ENCODE measurements around the gene IRS2.

The IRS2 gene

DNA sequence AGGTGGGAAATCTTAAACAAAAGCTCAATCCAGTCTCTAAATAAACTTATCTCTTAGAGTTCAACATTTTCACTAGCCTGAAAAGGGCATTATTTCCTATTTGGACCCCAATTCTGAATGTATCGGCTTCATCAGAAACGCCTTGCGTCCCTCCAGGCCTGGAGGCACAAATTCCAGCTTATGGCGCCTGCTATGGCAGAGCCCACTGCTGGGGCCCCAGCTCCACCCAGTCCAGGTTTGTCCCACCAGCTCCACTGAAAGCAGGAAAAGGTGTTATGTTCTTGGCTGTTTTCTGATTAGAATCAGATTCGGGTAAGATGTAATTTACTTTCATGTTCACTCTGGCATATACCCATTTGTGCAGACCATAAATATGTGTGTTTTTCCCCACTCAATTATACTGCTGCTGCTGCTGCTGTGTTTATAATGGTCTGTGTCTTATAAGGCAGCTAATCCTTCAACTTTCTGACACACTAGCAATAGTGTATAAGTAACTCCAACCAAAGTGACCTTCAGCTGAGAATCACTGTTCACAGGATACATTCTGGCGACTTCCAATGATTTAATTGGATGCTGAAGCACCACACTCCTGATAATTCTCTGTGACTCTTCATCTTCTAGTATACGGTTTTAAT, 6.4 kb downstream of the IRS2 start:
- no peak for DNase-seq

DNA sequence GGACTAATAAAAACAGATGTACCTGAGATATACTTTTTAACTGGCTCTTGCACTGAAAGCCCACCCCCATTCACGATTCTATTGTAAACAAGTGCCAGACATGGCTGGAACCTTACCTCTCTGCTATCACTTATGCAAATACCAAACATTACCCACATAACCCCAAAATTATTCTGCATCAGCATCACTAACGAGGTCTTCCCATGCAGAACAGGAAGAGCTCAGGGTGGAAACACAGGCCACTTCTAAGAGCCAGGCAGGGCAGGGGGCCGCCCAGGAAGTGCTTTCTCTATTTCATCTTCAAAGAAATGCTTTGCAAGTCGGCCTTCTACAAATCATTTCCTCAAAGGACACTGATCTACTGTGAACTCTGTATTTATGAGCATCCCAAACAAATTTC, 7.3 kb downstream of the IRS2 start:
- DNase-seq, result no peak

DNA sequence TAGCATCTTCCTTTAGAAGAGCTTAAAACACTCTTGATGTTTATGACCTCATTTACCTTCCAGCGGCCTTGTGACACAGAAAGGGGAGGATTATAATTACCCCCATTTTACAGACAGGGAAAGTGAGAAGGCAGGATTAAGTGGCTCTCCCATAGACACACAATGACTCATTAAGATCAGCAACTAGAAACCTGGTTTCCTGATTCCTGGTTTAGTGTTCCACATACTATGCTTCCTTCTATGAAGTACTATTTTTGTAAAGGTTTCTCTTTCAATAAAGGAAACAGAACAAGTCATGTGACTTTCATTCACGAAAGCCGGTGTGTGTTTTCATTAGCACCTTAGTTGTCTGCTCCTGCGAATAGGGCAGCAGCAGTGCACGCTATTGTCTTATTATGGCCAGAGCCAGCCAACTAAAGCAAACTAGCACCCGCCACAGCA, 8.3 kb downstream of the IRS2 start:
- DNase-seq, result no peak

DNA sequence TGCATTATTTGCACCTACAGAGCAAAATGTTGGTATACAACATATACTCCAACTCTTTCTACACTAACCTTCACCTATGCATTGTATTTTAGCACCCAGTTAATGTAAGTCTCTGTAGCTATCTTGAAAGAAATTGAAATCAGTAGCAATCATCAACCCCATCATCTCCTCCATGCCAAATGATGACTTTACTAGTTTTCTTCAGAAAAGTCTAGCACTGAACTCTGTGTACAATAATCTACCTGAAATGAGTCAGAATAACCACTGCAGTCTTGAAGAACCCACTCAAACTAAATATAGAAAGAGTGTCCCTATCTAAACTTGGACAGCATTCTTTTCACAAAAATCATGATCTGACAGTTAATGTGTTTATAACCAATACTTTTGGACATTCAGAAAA, 9.8 kb downstream of the IRS2 start:
- no peak for DNase-seq

DNA sequence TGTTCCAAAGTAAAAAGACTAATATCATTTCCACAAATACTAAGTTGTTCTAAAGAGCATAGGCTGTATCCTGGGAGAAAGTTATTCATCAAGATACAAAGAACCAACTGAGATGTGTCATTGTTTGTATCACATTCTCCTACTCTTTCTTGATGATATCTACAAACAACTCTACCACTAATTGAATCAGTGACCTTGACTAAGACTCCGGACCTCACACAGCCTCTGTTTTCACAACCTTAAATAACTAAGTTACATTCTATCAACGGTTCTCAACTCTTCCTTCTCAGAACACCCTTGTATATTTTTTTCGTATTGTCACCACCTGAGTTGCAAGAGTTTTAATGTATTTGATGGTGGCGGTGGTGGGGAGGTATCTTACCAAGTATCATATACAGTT, 12.6 kb downstream of the IRS2 start:
- DNase-seq, result no peak

DNA sequence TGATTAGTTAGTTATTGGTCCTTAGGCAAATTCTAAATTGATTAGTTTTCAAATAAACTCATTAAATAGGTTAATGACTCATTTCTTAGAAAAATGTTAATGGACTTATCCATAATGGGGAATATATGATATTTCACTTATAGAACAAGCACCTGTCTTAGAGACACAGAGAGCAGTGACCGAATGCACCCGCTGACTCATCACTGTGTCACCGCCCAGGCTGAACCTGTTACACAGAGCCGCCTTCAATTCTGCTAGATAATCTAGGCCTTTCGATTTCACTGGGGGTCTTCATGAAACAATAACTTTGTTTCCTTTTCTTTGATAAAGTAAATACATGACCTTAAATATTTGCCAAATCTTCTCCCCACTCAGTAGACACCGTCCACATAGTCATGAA, 13.1 kb downstream of the IRS2 start:
- DNase-seq, result no peak

DNA sequence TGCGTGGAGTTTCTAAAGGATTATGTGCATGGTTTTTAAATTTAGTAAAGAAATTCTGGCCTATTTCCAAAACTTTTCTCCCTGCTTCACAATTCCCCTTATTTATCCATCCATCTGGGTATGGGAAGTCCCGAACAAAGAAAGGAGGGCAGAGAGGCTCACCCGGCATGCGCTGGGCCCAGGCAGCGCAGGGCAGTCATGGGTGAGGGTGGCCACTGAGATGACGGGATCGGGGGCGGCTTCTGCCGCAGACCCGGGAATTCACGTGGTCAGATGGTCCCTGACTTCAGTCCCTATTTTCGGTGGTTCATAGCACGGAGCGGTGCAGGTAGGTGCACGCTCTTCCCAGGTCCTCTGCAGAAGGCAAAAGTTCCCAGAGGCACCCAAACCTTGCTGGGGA, 14.5 kb downstream of the IRS2 start:
- no peak for DNase-seq

DNA sequence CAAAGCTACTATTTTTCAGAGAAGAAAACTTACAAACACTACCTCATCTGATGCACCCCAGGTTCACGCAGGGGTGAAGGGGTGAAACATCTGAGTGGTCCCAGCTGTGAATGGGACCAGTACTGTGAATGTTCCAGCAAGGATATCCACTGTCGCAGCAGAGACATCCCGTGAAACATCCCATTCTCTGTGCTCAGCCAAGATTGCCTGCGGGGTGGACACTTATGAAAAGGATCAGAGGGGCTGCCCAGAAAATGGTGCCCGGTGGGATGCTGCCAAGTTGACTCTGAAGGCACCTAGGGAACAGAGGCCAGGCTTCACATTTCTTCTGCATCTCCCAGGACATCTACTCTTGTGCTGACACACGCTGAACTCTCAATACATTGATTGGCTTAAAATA, 15.9 kb downstream of the IRS2 start:
- DNase-seq, result no peak

DNA sequence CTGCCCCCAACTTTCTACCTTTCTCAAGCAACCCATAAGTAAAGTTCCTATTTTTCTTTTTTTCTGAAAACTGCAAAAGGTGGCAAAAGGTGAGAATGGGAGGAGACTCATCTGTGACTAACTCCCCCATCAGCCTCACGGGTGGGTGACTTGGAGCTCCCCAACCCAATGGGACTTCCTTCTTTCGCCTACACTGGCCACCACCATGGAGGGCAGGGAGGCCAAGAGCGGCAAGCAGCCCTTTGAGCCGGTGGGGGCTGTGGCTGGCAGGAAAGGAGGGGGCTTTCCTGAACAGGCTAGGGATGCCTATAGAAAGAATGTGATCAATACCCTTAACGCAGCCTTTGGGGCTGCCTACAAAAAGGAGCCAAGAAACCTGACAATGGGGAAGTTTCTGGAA, 16.5 kb downstream of the IRS2 start:
- no peak for DNase-seq

DNA sequence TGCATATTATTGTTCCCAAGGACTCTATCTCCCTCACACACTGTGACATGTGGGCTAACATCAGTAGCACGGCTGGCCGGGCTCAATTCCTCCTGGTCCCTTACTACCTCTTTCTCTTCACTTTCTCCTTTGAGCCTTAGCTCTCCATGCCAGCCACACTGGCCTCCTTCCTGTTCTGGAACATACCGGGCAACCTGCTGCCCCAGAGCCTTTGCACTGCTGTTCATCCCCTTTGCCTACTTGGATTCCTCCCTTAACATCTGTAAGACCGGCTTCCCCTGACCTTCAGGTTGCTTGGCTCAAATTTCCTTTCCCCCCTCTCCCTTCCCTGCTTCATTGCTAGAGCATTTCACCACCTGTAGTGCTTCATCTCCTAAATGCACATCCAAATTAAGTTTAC, 17.1 kb downstream of the IRS2 start:
- no peak for DNase-seq

DNA sequence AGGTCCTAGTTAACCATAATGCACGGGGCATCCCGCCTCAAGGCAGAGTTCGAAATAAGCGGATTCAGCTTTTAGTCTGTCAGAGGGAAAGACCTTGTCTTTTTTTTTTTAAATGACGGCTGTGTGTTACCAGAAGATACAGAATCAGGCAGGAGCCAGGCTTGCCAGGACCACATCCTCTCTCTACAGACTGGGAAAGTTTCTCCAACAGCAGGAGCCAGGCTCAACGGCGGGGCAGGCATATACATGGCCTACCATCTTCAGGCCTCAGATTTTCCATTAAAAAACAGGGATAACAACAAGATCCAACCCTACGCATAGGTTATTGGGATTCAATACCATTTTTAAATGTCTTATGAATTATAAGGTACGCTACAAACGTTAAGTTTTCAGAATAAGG, 17.8 kb downstream of the IRS2 start:
- no peak for DNase-seq

DNA sequence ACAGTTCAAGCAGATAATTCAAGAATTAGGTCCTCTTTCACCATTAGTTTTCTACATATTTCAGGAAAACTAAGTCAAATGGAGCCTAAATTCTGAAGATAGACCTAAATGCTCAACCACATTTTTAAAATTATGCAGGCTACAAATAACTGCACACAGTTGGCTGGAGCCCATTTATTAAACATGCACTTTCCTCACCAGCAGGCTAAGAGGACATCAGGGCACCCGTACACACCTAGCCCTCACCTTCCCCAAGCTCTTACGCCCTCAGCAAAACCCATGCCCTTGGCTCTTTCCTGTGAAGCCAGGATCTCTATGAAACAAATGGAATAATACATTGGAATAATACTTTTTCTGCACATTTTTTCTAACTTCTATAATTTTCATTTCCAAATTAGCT, 18.2 kb downstream of the IRS2 start:
- DNase-seq, result no peak

DNA sequence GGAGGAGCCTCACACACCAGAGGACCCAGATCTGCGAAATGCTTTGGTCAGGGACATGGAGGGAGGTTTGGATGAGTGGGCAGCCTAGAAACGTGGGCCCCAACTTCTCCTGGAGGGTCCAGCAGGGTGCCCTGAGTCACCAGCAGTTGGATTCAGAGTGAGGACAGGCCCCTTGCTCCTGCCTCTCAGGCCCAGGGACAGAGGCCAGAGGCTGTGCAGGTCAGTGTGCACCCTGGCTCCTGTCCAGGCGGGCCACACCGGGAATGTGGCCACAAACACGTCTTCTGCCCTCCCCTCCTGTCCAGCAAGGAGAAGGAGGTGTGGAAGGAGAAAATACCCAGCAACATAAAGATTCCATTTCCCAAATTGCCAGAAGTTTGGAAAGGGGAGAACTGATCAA, 19.4 kb downstream of the IRS2 start:
- DNase-seq, result no peak

DNA sequence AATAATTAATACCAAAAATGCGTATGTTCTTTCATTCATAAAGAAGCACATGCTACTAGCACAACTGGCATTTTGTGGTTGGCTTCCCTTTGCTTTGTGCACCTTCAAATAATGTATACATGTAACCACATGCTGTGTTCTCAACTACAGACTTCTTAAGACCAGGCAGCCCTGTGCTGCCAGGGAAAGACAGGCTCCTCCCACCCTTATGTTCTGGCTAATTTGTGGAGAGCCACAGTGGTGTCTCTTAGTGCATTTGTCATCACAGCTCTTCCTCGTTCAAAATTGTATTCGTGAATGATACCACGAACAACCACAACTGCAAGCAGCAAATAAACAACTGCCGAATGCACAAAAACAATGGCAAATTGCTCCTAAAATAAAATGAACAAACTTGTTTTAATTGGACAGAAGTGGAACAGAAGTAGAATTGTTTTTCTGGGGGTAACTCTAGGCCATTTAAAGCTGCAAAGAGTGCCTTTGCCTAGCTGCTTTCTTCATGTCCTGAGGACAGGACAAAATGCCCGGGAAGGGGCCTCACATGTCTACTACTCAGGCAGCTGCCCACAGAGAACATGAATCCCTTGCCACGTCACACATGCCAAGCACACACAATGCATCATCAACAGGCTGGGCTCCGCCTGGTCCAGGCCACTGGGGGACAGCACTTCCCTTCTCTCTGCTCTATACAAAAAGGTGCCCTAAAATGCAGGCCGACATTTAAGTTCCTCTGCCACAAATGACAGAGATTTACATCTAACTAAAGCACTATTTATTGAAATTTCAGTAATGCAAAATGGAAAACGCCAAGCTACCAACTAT, 21.7 kb downstream of the IRS2 start:
- DNase-seq, result no peak

DNA sequence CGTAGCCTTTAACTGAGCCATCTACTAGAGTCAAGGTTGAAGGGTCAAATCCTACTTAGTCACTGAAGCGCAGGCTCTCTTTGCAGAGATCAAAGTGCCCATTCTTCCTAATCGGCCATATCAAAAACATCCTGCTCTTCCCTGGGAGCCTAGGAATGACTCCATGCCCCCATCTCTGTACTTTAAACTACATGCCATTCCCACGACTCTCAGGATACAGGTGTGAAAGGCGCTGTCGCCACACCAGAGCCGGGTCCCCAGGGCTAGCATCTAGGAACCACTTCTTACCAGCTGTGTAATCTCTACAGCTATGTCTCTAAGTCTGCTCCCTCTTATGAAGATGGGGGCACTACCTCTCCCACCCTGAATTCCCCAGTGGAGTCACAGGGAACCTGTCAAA, 22.3 kb downstream of the IRS2 start:
- no peak for DNase-seq

DNA sequence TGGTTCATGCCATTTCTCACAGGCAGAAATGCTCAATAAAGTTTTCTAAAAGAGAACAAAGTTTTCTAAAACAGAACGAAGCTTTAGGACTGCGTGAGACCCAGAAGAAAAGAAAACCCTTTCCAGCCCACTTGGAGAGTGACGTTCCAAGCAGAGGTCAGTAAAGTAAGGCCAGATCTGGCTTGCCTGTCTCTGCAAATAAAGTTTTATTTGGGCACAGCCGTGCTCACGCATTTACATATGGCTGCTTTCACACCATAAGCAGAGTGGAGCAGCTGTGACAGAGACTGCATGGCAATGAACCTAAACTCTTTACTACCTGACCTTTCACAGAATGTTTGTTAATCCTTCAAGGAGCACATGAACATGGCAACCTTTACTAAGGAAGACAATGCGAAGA, 23.6 kb downstream of the IRS2 start:
- no peak for DNase-seq

DNA sequence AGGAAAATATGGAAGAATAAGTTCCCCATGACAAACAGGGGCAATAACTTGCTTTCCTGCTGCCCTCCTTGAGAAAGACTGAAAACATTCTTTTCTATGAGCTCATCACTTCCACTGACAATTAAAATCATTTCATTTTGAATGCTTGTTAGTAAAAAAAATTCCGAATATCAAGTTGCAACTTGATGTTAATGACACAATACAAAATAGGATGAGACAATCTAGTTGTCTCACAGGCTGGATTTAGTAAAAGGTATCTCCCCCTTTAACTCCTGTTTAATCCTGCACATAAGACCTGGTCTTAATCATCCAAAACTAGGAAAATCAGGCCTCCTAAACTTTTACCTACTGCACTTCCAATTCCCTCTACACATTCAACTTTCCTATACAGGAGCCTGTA, 24.7 kb downstream of the IRS2 start:
- no peak for DNase-seq

DNA sequence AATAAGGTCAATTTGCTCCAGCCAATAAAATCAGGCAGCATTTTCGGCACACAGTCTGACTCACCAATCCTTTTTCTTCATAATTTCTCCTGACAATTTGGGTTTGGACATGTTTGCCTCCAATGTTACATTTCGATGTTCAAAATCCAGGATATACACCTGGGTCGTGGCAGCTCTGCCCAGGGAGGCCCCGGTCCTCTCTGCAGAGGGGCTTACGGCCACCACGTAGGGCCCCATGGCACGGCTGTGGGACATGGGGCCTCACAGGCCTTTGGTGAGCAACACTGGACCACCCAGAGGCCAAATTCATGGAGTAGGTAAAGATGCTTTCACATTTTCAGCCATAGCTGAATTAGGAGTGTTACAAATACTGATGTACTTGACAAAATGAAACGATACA, 25.4 kb downstream of the IRS2 start:
- no peak for DNase-seq

DNA sequence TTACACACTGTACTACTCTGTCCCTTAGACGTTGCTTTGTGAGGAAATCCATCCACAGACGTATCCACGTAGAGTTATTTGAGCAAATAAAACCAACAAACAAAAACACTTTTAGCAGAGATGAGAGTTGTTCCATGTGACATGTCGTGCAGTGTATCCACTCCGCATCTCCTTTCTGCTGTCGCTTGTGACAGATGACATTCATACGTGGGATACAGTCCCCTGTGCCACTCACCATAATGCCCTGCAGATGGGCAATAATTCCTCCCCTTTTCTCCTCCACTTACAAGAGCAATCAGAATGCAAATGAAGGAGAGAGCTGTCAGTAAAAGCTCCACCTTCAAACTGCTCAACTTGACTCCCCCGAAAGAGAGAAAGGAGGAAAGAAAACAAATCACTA, 26.0 kb downstream of the IRS2 start:
- DNase-seq, result no peak

DNA sequence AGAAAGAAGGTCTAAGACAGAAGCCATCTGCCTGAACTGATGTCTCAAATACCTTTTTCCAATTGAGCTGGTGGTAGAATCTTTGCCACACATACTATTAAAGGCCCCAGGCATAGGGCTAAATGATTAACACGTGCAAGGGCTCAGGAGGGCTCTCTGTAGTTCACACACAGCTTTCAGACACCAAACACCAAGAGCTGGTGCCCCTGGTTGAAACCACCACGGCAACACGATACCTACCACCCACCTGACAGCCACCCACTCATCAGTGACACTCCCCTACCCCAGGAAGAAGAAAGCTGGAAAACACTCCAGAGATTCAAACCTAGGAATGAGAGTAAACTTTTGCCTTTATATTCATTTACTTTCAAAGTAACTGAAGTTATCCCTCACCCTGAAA, 26.8 kb downstream of the IRS2 start:
- no peak for DNase-seq

DNA sequence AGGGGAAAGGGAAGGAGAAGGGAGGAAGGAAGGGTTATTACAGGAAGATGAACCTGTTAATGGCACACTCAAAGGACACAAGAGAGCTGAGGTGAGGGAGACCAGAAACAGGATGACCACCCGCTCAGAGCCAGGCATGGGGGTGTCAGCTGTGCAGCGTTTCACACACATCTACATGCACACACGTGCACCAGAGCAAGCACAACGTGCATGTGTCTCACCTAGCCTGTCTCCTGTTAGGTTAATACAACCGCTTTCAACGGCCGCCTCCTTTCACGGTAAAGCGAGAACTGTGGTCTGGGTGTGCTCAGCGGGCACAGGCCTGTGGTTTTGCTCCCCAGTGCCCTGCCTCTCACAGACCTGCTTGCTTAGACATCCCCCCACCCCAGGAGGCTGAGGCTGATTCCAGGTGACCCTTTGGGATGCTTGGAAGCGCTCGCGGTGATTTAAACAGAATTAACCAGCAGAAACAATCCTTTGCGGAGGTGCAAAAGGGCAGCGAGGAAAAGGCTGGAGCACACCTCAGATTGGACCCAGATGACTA, 27.4 kb downstream of the IRS2 start:
- no peak for DNase-seq

DNA sequence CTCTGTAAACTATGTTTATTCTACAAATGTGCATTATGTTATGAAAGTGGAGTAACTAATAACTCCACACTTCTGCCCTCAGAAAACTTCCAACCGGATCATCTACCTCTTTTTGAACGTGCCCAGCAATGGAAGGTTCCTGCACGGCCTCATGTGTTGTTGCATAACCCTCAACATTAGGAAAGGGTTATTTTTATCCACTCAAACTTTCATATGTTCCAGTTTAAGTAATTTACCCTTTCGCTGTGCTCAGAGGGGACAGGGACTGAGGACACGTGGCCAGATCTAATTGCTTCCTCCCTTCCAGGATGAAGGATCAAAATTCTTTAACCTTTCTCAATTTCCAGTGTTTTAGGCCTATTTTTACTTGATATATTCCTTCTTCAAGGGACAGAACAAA, 29.6 kb downstream of the IRS2 start:
- DNase-seq, result no peak

DNA sequence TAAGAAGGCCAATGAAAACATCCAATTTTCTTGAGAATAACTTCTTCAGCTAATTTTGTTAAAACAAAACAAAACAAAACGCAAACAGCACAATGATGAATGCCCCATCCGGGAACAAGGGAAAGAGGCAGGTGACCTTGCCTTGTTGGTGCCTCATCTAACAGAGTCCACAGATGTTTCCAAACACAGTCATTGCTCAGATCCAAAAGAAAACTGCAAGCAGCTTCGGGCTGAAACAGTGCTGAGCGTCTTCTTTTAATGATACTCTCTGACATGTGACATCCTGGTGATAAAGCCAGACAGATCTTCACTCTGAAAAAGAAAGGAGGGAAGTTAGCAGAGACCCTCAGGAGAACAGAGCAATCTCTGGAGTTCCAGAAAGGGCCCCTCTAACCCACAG, 30.4 kb downstream of the IRS2 start:
- no peak for DNase-seq

DNA sequence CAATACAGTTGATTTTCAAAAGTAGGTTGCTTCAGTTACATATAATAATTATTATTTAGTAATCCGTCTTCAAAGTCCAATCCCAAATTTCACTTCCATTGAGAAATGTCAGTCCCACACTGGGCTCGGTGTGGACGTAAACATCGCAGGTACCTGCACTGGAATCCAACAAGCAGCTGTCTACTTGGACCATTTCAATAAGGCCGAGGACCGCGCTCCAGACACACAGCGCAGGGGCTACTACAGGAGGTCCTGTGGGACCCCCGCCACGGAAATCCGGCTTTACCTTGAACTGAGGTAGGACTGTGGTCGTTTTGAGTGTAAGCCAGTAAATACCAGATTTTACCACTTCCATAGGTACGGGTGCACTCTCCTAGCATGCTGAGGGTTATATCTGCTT, 30.8 kb downstream of the IRS2 start:
- DNase-seq, result no peak

DNA sequence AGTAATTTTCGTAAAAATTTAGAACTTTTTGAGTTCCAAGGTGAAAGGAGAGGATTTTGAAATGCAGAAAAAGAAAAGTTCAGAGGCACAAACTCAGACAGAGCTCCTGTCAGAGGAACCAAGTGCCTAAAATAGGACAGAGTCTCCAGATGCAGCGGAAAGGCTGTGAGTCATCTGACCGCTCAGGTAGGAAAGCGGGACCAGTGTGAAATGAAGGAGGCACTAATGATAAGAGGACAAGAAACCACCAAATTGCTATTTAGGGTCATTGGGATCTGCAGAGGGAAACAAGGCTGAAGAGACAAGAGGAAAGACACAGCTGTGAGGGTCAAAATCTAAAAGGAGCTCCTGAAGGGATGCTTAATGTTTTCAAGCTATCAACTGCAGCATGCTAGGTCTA, 34.9 kb downstream of the IRS2 start:
- no peak for DNase-seq
